PC-9 (cell line): ENCODE data around the gene ATP4A.

Experiments used
- EZH2 ChIP-seq: fragments of 200-600 bp; sonication (generic); IDR thresholded peaks from 2 replicates; pipeline ENCODE4 v1.8.0; 2017; ENCODE audit warnings: antibody characterized with exemption, low read depth
- TF ChIP-seq, protein P1 (sequence below): fragments of 200-600 bp; sonication (generic); conservative IDR thresholded peaks from 2 replicates; pipeline ENCODE4 v1.6.1; 2017; ENCODE audit warnings: mixed run types, antibody characterized with exemption, mild to moderate bottlenecking, moderate library complexity

DNA sequence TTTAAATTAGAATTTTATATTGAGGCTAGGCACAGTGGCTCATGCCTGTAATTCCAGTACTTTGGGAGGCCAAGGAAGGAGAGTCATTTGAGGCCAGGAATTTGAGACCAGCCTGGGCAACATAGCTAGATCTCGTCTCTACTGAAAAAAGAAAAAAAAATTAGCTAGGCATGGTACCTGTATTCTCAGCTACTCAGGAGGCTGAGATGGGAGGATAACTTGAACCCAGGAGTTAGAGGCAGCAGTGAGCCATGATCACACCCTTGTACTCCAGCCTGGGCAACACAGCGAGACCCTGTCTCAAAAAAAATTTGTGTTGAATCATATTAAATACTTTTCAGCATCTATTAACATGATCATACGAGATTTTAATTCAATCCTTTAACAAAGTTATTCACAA is 27.4 kb upstream of the ATP4A start:
- TF ChIP-seq, protein P1, sequence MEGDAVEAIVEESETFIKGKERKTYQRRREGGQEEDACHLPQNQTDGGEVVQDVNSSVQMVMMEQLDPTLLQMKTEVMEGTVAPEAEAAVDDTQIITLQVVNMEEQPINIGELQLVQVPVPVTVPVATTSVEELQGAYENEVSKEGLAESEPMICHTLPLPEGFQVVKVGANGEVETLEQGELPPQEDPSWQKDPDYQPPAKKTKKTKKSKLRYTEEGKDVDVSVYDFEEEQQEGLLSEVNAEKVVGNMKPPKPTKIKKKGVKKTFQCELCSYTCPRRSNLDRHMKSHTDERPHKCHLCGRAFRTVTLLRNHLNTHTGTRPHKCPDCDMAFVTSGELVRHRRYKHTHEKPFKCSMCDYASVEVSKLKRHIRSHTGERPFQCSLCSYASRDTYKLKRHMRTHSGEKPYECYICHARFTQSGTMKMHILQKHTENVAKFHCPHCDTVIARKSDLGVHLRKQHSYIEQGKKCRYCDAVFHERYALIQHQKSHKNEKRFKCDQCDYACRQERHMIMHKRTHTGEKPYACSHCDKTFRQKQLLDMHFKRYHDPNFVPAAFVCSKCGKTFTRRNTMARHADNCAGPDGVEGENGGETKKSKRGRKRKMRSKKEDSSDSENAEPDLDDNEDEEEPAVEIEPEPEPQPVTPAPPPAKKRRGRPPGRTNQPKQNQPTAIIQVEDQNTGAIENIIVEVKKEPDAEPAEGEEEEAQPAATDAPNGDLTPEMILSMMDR: no peak
- no peak for TF ChIP-seq EZH2
